Activated T-helper 1 cell treated with anti-CD3 and anti-CD28 coated beads, Interleukin-12 subunit alpha, Interleukin-12 subunit beta, Interleukin-2, Interleukin-4 antibody, amounts not matched to agents 30 ng/mL and 10 ng/mL and 1 ng/mL, durations not matched to agents 14 hours and 24 hours and 36 hours (primary cell): ENCODE measurements around the gene MAGEB1. TPM values are rescaled to one million over a fixed set of nuclear protein-coding genes. Genes with fewer than 3 reads are reported as not detected.

ENCODE experiments used
- DNase-seq: peaks from one replicate; pipeline ENCODE4 v3.0.0; 2021; ENCODE audit warnings: low spot score
- H3K27ac Mint-ChIP-seq: one replicate; pipeline ENCODE4 v1.8.0; 2021; ENCODE audit warnings: mild to moderate bottlenecking, mixed read lengths
- H3K27me3 Mint-ChIP-seq: one replicate; pipeline ENCODE4 v1.8.0; 2022; ENCODE audit warnings: mild to moderate bottlenecking, moderate library complexity, mixed read lengths; ENCODE audit not compliant: insufficient read depth
- H3K36me3 Mint-ChIP-seq: one replicate; pipeline ENCODE4 v1.8.0; 2021; ENCODE audit warnings: low read depth, mixed read lengths
- H3K4me1 Mint-ChIP-seq: one replicate; pipeline ENCODE4 v1.8.0; 2021; ENCODE audit warnings: low read depth, mixed read lengths
- H3K4me3 Mint-ChIP-seq: one replicate; pipeline ENCODE4 v1.8.0; 2021; ENCODE audit warnings: mild to moderate bottlenecking, moderate library complexity, mixed read lengths
- H3K9me3 Mint-ChIP-seq: one replicate; pipeline ENCODE4 v1.8.0; 2021; ENCODE audit warnings: mixed read lengths
- intact Hi-C: fragments of 100-400 bp; cut with micrococcal nuclease; formaldehyde crosslinking; loops from one replicate; pipeline ENCODE4 v1.15.1; 2024
- total RNA-seq: library from RNA; stranded (reverse); gene quantifications from 2 replicates; pipeline ENCODE4 v1.2.3, GENCODE V29; 2022

MAGEB1 gene, protein sequence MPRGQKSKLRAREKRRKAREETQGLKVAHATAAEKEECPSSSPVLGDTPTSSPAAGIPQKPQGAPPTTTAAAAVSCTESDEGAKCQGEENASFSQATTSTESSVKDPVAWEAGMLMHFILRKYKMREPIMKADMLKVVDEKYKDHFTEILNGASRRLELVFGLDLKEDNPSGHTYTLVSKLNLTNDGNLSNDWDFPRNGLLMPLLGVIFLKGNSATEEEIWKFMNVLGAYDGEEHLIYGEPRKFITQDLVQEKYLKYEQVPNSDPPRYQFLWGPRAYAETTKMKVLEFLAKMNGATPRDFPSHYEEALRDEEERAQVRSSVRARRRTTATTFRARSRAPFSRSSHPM
- total RNA-seq = not detected in 2 replicates

DNA sequence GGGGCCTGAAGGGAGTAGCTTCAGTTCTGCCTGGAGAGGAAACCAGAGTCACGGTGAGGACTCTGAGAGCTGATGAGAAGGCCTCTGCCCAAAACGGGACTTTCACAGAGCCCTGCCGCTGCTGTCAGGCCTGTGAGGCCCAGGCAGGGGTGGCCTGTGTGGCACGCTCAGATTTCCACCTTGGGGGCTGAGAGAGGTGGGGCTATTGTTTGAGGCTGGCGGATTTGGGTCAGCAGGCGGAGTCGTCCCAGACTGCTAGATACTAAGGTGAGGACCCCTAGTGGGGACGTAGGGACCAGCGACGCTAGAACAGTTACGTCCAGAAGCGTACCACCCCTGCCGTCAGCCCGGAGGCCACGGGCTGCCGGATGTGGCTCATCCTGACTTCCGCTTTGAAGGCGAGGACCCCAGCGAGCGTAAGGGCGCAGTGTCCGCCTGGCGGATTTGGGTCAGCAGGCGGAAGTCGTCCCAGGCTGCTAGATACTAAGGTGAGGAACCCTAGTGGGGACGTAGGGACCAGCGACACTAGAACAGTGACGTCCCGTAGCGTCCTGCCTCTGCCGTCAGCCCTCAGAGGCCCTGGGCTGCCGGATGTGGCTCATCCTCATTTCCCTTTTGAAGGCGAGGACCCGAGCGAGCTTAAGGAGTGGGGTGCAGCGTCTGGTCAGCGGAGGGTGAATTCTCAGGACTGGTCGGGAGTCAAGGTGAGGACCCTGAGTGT, at the start of gene MAGEB1:
Gene MAGEB1 (plus strand): TSS at position 378 of the 721 bp plus-strand sequence. CDS start 3,348 bp downstream, outside the sequence.
- DNase-seq = no peak
- Mint-ChIP-seq H3K9me3 (no peaks in the 10 kb centered on the region), H3K4me1 (no peaks in the 10 kb centered on the region), H3K36me3 (no peaks in the 10 kb centered on the region), H3K27me3 (no peaks in the 10 kb centered on the region), H3K4me3 (no peak within 1 kb of the TSS), H3K27ac (no peak within 1 kb of the TSS)
- intact Hi-C loops = no loop called here

DNA sequence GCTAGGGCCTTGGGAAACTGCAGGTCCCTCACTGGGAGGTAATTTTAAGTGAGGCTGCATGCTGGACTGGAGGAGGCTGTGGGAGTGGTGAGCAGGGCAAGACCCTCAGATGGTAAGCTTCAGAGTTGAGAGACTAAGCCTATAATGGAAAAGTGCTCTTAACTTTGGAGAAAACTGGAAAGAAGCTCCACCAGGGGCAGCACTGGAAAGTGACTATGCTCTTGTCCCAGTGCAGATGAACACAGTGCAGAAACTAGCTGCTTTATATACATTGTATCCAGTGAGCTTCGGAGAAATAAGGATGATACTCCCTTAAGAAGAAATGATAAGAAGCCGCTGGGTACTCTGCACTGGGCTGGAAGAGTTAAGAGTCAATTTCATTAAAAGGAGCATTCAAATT, 34.8 kb upstream of the MAGEB1 start:
- intact Hi-C loops = no loop called here

DNA sequence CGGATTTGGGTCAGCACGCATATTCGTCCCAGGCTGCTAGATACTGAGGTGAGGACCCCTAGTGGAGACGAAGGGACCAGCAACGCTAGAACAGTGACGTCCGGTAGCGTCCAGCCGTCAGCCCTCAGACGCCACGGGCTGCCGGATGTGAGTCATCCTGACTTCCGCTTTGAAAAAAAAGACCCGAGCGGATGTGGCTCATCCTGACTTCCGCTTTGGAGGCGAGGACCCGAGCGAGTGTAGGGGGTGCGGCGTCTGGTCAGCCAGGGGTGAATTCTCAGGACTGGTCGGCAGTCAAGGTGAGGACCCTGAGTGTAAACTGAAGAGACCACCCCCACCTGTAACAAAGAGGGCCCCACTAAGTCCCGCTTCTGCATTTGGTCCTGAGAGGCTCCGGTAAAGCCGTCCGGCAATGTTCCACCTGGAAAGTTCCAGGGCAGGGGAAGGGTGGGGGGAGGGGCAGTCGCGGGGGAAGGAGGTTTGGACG, 31.5 kb upstream of the MAGEB1 start, which contains the start of gene MAGEB2:
Gene MAGEB2 (plus strand): TSS at position 207 of the 487 bp plus-strand sequence. CDS start 3,018 bp downstream, outside the sequence.
- DNase-seq = no peak
- Mint-ChIP-seq H3K4me3 (no peak within 1 kb of the TSS), H3K36me3 (no peaks in the 10 kb centered on the region), H3K27ac (no peak within 1 kb of the TSS), H3K4me1 (no peaks in the 10 kb centered on the region), H3K27me3 (no peaks in the 10 kb centered on the region), H3K9me3 (no peaks in the 10 kb centered on the region)
- intact Hi-C loops = no loop called here

More for the DNA sequence above, 34.8 kb upstream of the MAGEB1 start:
- no peak overlapping the region for H3K4me3 Mint-ChIP-seq
- H3K36me3 Mint-ChIP-seq = no peaks in the 10 kb centered on the region
- no peaks in the 10 kb centered on the region for H3K4me1 Mint-ChIP-seq
- DNase-seq = no peak
- H3K27me3 Mint-ChIP-seq = no peaks in the 10 kb centered on the region
- no peak overlapping the region for H3K27ac Mint-ChIP-seq
- no peaks in the 10 kb centered on the region for H3K9me3 Mint-ChIP-seq

DNA sequence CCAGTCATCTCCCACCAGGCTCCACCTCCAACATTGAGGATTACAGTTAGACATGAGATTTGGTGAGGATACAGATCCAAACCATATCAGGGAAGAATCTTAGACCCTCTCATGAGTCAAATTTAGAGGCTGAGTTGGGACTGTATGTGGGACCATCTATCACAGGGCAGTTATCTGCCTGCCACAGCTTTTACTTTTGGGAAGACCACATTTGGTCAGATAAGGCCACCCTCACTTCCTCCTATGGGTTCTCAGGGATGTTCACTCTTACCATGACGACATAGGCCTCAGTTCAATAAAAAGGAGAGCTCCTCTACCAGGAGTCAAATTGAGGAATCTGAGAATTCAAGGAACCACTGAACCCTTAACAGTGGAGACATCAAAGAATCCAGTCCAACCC, 29.5 kb upstream of the MAGEB1 start:
- Mint-ChIP-seq H3K27ac (no peak overlapping the region), H3K9me3 (no peaks in the 10 kb centered on the region), H3K4me1 (no peaks in the 10 kb centered on the region), H3K27me3 (no peaks in the 10 kb centered on the region), H3K4me3 (no peak overlapping the region), H3K36me3 (no peaks in the 10 kb centered on the region)
- intact Hi-C loops = no loop called here
- no peak for DNase-seq

DNA sequence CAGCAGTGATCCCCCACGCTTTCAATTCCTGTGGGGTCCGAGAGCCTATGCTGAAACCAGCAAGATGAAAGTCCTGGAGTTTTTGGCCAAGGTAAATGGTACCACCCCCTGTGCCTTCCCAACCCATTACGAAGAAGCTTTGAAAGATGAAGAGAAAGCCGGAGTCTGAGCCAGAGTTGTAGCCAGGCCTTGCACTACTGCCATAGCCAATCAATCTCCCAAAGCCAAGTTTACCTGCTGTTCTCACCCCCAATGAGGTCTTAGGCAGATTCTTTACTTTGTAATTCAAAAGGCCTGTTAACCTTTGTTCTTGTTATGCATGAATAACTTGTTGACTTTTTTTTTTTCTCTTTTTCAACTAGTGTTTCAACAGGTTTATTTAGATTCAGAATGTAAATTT, 27.6 kb upstream of the MAGEB1 start:
- no peaks in the 10 kb centered on the region for H3K4me1 Mint-ChIP-seq
- H3K27me3 Mint-ChIP-seq = no peaks in the 10 kb centered on the region
- H3K9me3 Mint-ChIP-seq = no peaks in the 10 kb centered on the region
- intact Hi-C loops = no loop called here
- no peak for DNase-seq
- H3K36me3 Mint-ChIP-seq = no peaks in the 10 kb centered on the region
- H3K4me3 Mint-ChIP-seq = no peak overlapping the region
- H3K27ac Mint-ChIP-seq = no peak overlapping the region

DNA sequence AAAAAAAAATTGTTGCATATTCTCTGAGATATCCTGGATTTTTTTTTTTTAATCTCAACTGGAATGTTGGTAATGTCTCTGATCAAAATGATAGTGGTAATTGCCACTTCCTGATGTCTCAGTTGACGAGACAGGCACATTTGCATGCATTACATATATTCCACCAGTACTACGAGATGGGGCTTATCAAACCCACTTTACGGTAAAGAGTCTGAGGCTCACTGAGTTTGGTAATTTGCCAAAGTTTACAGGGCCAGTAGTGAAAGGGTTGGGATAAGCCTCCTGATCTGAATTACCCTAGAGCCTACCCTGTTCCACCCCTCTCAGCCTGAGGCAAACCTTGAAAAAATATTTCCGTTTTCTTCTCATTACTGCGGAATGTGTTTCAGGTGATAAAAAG, 26.3 kb upstream of the MAGEB1 start:
- intact Hi-C loops = no loop called here
- no peak overlapping the region for H3K27ac Mint-ChIP-seq
- no peak for DNase-seq
- H3K36me3 Mint-ChIP-seq = no peaks in the 10 kb centered on the region
- no peaks in the 10 kb centered on the region for H3K4me1 Mint-ChIP-seq
- no peak overlapping the region for H3K4me3 Mint-ChIP-seq
- no peaks in the 10 kb centered on the region for H3K9me3 Mint-ChIP-seq
- no peaks in the 10 kb centered on the region for H3K27me3 Mint-ChIP-seq

DNA sequence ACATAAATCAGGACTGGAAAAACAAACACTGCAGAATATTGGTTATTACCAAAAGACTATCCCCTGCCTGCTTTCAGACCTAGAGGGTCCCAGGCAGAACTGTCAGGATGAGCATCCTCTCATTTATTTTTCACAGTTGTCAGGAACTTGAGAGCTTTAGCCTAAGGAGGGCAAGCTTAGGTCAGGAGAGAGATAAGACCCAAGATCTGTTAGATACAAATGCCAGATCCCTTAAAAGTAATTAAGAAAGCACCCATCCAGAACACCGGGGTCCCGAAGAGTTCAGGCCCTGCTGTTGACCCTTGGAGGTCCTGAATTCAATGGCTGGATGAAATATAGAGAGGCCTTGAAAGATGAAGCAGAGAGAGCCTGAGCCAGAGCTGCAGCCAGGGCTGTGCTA, 22.4 kb upstream of the MAGEB1 start:
- no peak overlapping the region for H3K27ac Mint-ChIP-seq
- H3K4me1 Mint-ChIP-seq = no peaks in the 10 kb centered on the region
- H3K4me3 Mint-ChIP-seq = no peak overlapping the region
- H3K27me3 Mint-ChIP-seq = no peaks in the 10 kb centered on the region
- intact Hi-C loops = no loop called here
- no peaks in the 10 kb centered on the region for H3K9me3 Mint-ChIP-seq
- DNase-seq = no peak
- H3K36me3 Mint-ChIP-seq = no peaks in the 10 kb centered on the region

DNA sequence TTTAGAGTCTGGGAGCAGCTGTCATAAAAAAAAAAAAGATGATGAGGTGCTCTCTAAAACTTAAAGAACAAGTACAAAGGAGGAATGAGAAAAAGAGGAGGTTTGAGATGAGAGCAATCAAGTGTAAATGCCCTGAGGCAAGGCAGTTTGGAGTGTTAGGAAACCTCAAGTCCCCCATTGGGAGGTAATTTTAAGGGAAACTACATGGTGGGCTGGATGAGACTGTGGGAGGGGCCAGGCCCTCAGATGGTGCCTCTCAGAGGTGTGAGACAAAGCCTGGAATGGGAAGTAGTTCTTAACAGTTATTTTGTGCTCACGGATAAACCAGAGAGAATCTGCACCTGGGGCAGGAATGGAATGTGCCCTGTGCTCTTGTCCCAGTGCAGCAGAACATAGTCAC, 18.4 kb upstream of the MAGEB1 start:
- no peak overlapping the region for H3K4me3 Mint-ChIP-seq
- no peaks in the 10 kb centered on the region for H3K9me3 Mint-ChIP-seq
- no peaks in the 10 kb centered on the region for H3K4me1 Mint-ChIP-seq
- DNase-seq = no peak
- H3K27ac Mint-ChIP-seq = no peak overlapping the region
- intact Hi-C loops = no loop called here
- no peaks in the 10 kb centered on the region for H3K27me3 Mint-ChIP-seq
- H3K36me3 Mint-ChIP-seq = no peaks in the 10 kb centered on the region

DNA sequence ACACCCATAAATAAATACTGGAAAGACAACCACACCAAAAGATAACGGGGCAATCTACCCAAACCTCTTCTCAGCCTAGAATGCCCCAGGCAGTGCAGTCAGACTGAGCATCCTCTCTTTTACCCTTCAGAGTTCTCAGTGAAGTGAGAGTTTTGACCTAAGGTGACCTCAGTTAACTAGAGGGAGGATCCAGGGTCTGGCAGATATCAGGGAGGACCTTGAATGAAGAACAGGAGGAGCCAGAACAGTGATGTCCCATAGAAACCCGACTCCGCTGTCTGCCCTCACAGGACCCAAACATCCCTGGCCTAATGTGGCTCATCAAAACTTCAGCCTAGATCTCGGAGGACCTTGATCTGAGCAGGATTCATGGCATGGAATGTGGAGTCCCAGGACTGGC, 16.6 kb upstream of the MAGEB1 start, which contains the start of gene MAGEB3:
Gene MAGEB3 (plus strand): TSS at position 263 of the 400 bp plus-strand sequence. CDS start 5,268 bp downstream, outside the sequence.
- no peak for DNase-seq
- Mint-ChIP-seq H3K27me3 (no peaks in the 10 kb centered on the region), H3K27ac (no peak within 1 kb of the TSS), H3K36me3 (no peaks in the 10 kb centered on the region), H3K4me3 (no peak within 1 kb of the TSS), H3K4me1 (no peaks in the 10 kb centered on the region), H3K9me3 (no peaks in the 10 kb centered on the region)
- intact Hi-C loops = no loop called here

DNA sequence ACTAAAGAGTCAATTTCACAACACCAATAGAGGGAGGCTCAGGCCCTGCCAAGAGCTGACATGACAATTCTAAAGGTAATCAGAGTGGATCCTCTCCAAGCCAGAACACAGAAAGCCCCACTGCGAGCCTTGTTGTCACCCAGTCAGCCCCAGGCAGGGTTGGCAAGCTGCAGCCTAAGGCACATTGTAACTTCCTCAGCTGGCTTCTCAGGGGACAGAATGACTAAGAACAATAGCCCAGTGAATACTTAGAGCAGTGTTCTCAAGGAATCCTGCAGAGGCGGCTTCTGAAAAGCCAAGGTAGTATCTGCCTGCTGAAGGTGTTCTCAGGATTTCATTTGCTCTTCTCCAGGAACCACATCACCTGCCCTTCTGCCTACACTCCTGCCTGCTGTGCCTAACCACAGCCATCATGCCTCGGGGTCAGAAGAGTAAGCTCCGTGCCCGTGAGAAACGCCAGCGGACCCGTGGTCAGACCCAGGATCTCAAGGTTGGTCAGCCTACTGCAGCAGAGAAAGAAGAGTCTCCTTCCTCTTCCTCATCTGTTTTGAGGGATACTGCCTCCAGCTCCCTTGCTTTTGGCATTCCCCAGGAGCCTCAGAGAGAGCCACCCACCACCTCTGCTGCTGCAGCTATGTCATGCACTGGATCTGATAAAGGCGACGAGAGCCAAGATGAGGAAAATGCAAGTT, 5.1 kb upstream of the MAGEB1 start, which contains the start of gene MAGEB4:
Gene MAGEB4 (plus strand): TSS at position 277 of the 692 bp plus-strand sequence. CDS start 136 bp downstream, at position 413.
- Mint-ChIP-seq H3K9me3 (no peaks in the 10 kb centered on the region), H3K36me3 (no peaks in the 10 kb centered on the region), H3K4me1 (no peaks in the 10 kb centered on the region), H3K4me3 (no peak within 1 kb of the TSS), H3K27me3 (no peaks in the 10 kb centered on the region), H3K27ac (no peak within 1 kb of the TSS)
- intact Hi-C loops = no loop called here
- DNase-seq = no peak

DNA sequence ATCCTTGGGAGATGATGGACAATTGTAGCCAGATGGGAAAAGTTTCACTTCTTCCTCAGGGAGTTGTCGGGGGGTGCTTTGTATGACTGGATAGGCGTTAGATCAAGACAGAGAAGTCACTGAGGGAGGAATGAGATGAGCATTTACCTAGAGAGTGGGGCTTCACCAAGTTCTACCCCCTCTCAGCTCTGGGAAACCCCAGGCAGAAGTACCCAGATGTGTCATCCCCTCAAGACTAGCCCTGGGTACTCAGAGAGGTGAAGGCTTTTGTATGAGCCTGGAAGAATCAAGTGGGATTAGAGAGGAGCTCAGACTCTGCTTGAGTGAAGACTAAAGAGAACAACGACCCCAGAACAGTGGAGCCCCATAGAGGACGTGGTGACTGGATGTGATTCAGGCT, 1.9 kb downstream of the MAGEB1 start:
- DNase-seq = no peak
- Mint-ChIP-seq H3K4me1 (no peaks in the 10 kb centered on the region), H3K4me3 (no peak overlapping the region), H3K27ac (no peak overlapping the region), H3K9me3 (no peaks in the 10 kb centered on the region), H3K27me3 (no peaks in the 10 kb centered on the region), H3K36me3 (no peaks in the 10 kb centered on the region)
- intact Hi-C loops = no loop called here

DNA sequence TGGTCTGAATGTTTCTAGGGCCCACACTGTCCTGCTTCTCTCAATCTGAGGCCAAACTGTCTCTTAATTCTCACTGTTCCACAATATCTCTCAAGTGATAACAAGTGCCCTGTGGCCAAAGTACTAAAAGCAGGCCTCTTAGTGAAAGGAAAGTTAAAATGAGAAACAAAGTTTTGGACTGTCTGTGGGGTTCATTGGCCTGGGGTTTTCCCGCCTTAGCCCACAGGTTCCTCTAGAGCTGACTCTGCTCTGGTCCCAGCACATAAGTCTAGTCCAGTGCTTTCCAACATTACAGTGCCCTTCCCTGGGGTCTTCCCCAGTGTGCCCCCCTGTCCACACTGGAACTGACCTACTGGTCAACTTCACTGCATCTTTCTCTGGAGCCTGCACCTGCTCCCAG, 6.3 kb downstream of the MAGEB1 start:
- H3K4me3 Mint-ChIP-seq = no peak overlapping the region
- H3K4me1 Mint-ChIP-seq = no peaks in the 10 kb centered on the region
- H3K36me3 Mint-ChIP-seq = no peaks in the 10 kb centered on the region
- no peak overlapping the region for H3K27ac Mint-ChIP-seq
- no peaks in the 10 kb centered on the region for H3K9me3 Mint-ChIP-seq
- intact Hi-C loops = no loop called here
- no peaks in the 10 kb centered on the region for H3K27me3 Mint-ChIP-seq
- DNase-seq = no peak

DNA sequence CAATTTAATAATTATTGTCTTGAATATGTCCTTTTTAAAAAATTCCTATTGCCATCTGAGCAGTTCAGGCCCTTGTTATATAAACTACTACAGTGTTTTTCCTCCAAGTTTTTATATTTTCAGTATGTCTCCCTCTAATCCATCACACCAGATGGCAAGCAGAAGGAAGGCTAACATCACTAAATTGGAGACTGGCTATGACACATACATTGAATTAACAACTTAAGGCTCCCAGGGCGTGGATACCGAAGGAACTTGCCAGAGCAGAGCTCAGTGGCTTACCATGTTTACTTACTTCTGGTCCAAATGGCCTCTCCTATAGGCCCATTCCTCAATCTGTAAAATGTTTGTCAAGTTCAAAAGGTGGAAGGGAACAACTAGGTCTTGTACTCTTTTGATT, 13.0 kb downstream of the MAGEB1 start:
- no peak for DNase-seq
- Mint-ChIP-seq H3K27me3 (no peaks in the 10 kb centered on the region), H3K27ac (no peak overlapping the region), H3K9me3 (no peaks in the 10 kb centered on the region), H3K4me1 (no peaks in the 10 kb centered on the region), H3K36me3 (no peaks in the 10 kb centered on the region), H3K4me3 (no peak overlapping the region)
- intact Hi-C loops = no loop called here
